Vagina (tissue), 2 donors: ENCODE measurements around the gene ATG4A. TPM values are rescaled to one million over a fixed set of nuclear protein-coding genes. Genes with fewer than 3 reads are reported as not detected.
A peak's percentile ranks its signal among the peaks of the same experiment; 100 is the strongest.

Experiments
- DNase-seq, 2 donors: peaks; one replicate each; pipeline ENCODE4 v3.0.0-alpha.2; 2017; ENCODE audit errors: extremely low spot score in 2 of 2
- H3K27ac ChIP-seq: fragments of 200-600 bp; sonication (generic); one replicate; pipeline ENCODE4 v1.5.1; 2019
- H3K27me3 ChIP-seq: fragments of 200-600 bp; sonication (generic); one replicate; pipeline ENCODE4 v1.5.1; 2019
- H3K36me3 ChIP-seq, 2 donors: fragments of 200-600 bp; sonication (generic); one replicate each; pipeline ENCODE4 v1.5.1; 2017 to 2019
- H3K4me1 ChIP-seq: fragments of 200-600 bp; sonication (generic); one replicate; pipeline ENCODE4 v1.5.1; 2019
- H3K4me3 ChIP-seq, 2 donors: fragments of 200-600 bp; sonication (generic); 1 replicate in 1 of 2; 2 replicates in 1 of 2; pipeline ENCODE4 v1.5.1; 2016 to 2019
- H3K9me3 ChIP-seq: fragments of 200-600 bp; sonication (generic); one replicate; pipeline ENCODE4 v1.5.1; 2019
- POLR2A ChIP-seq, 2 donors: fragments of 450-650 bp; IDR thresholded peaks; one replicate each; pipeline ENCODE4 v1.6.1; 2017; ENCODE audit warnings: antibody characterized with exemption in 2 of 2, mild to moderate bottlenecking in 2 of 2, moderate library complexity in 2 of 2
- POLR2AphosphoS5 ChIP-seq, 2 donors: sonication (generic); formaldehyde crosslinking; IDR thresholded peaks; one replicate each; pipeline ENCODE4 v1.9.0; 2017; ENCODE audit warnings: antibody characterized with exemption in 2 of 2, mild to moderate bottlenecking in 2 of 2, low read depth in 1 of 2; ENCODE audit not compliant: insufficient read depth in 1 of 2
- intact Hi-C: fragments of 100-400 bp; cut with DNase I; formaldehyde crosslinking; loops from one replicate; pipeline ENCODE4 v1.15.1; 2023
- total RNA-seq: library from RNA; depleted of rRNA; stranded (reverse); fragments of >200 nt; gene quantifications from one replicate; pipeline ENCODE4 v1.2.3, GENCODE V29; 2016
- TF ChIP-seq, protein P1 (sequence below), 3 experiments: fragments of 450-650 bp in 2 of 3; fragments of 200-600 bp in 1 of 3; sonication (generic) in 1 of 3; IDR thresholded peaks; one replicate each; pipeline ENCODE4 v1.5.1; 2017 to 2019; ENCODE audit warnings: antibody characterized with exemption in 3 of 3, mild to moderate bottlenecking in 2 of 3, moderate library complexity in 2 of 3

The ATG4A gene
- total RNA-seq, 1 donor from 2014 or later: 5.4 TPM

DNA sequence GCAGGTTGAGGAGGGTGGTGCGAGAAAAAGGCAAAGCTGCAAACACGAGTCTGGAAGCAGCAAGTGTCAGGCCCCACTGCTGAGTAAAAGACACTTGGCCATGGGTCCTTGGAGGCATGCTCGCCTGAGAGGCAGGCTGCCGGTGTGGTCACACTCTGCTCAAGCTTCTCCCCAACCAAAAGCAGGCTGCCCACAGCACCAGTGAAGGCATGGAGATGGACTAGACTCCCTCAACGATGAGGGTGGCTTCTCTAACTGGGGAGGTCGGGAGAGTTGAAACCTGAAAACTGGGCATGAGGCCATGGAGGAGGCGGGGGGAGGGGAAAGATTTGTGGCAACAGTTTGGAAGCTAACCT is 86.5 kb downstream of the ATG4A start:
- Histone ChIP-seq H3K27me3 (no peaks in the 10 kb centered on the region), H3K9me3 (no peaks in the 10 kb centered on the region), H3K36me3 (no peaks in the 10 kb centered on the region), H3K27ac (no peak overlapping the region), H3K4me1 (no peaks in the 10 kb centered on the region), H3K4me3 (no peak overlapping the region)
- DNase-seq: peak in 1 of 2 donors; percentile 84
- intact Hi-C loops: no loop called here
- TF ChIP-seq POLR2A (IDR thresholded peaks at IDR 0.05): no peak
- TF ChIP-seq, protein P1, sequence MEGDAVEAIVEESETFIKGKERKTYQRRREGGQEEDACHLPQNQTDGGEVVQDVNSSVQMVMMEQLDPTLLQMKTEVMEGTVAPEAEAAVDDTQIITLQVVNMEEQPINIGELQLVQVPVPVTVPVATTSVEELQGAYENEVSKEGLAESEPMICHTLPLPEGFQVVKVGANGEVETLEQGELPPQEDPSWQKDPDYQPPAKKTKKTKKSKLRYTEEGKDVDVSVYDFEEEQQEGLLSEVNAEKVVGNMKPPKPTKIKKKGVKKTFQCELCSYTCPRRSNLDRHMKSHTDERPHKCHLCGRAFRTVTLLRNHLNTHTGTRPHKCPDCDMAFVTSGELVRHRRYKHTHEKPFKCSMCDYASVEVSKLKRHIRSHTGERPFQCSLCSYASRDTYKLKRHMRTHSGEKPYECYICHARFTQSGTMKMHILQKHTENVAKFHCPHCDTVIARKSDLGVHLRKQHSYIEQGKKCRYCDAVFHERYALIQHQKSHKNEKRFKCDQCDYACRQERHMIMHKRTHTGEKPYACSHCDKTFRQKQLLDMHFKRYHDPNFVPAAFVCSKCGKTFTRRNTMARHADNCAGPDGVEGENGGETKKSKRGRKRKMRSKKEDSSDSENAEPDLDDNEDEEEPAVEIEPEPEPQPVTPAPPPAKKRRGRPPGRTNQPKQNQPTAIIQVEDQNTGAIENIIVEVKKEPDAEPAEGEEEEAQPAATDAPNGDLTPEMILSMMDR (IDR thresholded peaks at IDR 0.05): no peak
- TF ChIP-seq POLR2AphosphoS5 (IDR thresholded peaks at IDR 0.05; ENCODE audit: insufficient read depth in 1 of 2, low read depth in 1 of 2): no peak

DNA sequence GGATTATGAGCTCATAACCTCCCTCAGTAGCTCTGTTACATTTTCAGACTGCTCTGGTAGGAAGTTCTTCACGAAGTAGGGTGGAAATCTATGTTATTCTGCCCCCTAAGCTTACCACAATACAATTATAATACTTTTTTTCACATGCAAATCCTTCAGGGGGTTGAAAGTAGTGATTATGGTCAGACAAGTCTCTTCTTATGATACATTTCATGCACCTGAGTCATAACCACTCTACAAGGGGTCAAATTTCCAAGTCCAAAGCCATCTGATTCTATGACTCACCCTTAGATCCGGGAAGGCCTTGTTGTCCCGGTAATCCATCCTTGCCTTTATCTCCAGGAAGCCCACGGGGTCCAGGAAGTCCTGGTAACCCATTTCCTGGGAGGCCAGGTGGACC is 95.2 kb downstream of the ATG4A start:
- TF ChIP-seq POLR2AphosphoS5 (IDR thresholded peaks at IDR 0.05; ENCODE audit: insufficient read depth in 1 of 2, low read depth in 1 of 2) (no peak), POLR2A (IDR thresholded peaks at IDR 0.05) (no peak)
- TF ChIP-seq, protein P1 (IDR thresholded peaks at IDR 0.05): no peak
- Histone ChIP-seq H3K27me3 (no peaks in the 10 kb centered on the region), H3K36me3 (no peaks in the 10 kb centered on the region), H3K4me1 (no peaks in the 10 kb centered on the region), H3K4me3 (no peak overlapping the region), H3K9me3 (no peaks in the 10 kb centered on the region), H3K27ac (no peak overlapping the region)
- intact Hi-C loops: no loop called here
- no peak for DNase-seq

DNA sequence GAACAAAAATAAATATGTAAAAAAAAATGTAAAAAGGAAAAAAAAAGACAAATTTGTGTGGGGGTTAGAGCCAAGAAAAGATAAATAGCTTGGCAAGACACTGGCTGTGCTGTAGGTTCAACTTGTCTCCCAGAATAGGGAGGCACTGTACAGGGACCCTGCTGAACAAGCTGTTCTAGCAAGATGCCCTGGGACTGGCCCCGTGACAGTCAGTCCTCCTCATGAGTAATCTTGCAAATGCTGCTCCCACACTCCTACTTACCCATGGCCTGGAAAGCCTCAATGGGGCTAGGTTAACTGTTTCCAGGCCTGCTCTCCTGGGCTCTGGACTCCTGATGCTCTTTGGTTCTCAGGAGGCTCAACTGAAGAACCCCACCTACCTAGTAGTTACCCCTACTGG is 106.8 kb downstream of the ATG4A start:
- peak in 1 of 2 donors; percentile 91 for DNase-seq
- Histone ChIP-seq H3K27ac (peak overlapping the region; percentile 38), H3K27me3 (no peaks in the 10 kb centered on the region), H3K4me3 (no peak overlapping the region), H3K4me1 (no peaks in the 10 kb centered on the region), H3K36me3 (no peaks in the 10 kb centered on the region), H3K9me3 (no peaks in the 10 kb centered on the region)
- TF ChIP-seq POLR2AphosphoS5 (IDR thresholded peaks at IDR 0.05; ENCODE audit: insufficient read depth in 1 of 2, low read depth in 1 of 2) (no peak), POLR2A (IDR thresholded peaks at IDR 0.05) (no peak)
- TF ChIP-seq, protein P1 (IDR thresholded peaks at IDR 0.05): no peak
- intact Hi-C loops: no loop called here

DNA sequence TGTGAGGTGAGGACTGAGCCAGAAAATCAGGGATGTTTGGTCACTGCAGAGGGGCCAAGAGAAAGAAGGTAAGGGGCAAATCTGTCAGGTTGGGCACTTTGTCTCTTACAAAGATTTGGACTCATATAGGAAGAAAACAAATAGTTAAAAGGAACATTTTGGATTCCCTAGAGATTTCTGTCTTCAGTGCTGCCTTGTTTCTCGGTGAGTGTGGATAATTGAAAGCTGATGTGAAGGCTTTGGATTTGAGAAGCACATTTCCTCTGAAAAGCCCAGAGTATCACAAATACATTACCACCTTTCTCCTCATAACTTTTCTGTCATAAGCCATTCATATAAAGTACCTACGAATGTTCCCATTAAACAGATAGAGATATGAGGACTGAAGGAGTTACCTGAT is 107.5 kb downstream of the ATG4A start:
- no peak for DNase-seq
- Histone ChIP-seq H3K9me3 (no peaks in the 10 kb centered on the region), H3K27me3 (no peaks in the 10 kb centered on the region), H3K36me3 (no peaks in the 10 kb centered on the region), H3K4me1 (no peaks in the 10 kb centered on the region), H3K27ac (peak overlapping the region; percentile 38), H3K4me3 (no peak overlapping the region)
- TF ChIP-seq, protein P1 (IDR thresholded peaks at IDR 0.05): no peak
- TF ChIP-seq POLR2A (IDR thresholded peaks at IDR 0.05) (no peak), POLR2AphosphoS5 (IDR thresholded peaks at IDR 0.05; ENCODE audit: insufficient read depth in 1 of 2, low read depth in 1 of 2) (no peak)
- intact Hi-C loops: no loop called here

DNA sequence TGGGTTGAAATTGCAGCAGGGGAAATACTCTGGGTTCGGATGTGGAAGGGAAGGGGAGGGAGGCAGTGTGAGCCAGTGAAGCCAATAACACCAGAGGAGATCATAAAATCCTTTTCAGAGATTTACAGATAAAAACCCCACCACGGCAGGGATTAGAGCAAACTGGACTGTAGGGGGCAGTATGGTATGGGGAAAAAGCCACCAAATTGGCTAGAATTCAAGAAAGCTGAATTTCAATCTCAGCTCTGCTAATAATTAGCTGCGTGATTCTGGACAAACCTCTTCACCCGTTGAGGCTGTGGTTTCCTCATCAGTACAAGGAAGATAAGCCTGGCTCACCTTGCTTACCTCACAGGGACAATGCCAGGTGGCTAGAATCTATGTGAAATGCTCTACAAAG is 108.1 kb downstream of the ATG4A start:
- intact Hi-C loops: loop anchor here (5.0 kb wide), 1 partner anchor 333 kb away; no protein-coding TSS in a partner anchor
- Histone ChIP-seq H3K36me3 (no peaks in the 10 kb centered on the region), H3K4me1 (no peaks in the 10 kb centered on the region), H3K9me3 (no peaks in the 10 kb centered on the region), H3K27me3 (no peaks in the 10 kb centered on the region), H3K4me3 (no peak overlapping the region), H3K27ac (peak overlapping the region; percentile 38)
- DNase-seq: peak in 1 of 2 donors; percentile 67
- TF ChIP-seq, protein P1 (IDR thresholded peaks at IDR 0.05): peak in 1 of 3 experiments; percentile 50
- TF ChIP-seq POLR2AphosphoS5 (IDR thresholded peaks at IDR 0.05; ENCODE audit: insufficient read depth in 1 of 2, low read depth in 1 of 2): no peak
